RKO (cell line): ENCODE results near the gene CAPN15.
"Not testable (repeated sequence)": the region's sequence is repeated elsewhere in the genome, so short reads cannot be mapped to it uniquely, and the experiment has no call there.

ENCODE experiments used
- DNase-seq: peaks from one replicate; pipeline ENCODE4 v3.0.0-alpha.2; 2016; ENCODE audit warnings: low spot score

Gene CAPN15

DNA sequence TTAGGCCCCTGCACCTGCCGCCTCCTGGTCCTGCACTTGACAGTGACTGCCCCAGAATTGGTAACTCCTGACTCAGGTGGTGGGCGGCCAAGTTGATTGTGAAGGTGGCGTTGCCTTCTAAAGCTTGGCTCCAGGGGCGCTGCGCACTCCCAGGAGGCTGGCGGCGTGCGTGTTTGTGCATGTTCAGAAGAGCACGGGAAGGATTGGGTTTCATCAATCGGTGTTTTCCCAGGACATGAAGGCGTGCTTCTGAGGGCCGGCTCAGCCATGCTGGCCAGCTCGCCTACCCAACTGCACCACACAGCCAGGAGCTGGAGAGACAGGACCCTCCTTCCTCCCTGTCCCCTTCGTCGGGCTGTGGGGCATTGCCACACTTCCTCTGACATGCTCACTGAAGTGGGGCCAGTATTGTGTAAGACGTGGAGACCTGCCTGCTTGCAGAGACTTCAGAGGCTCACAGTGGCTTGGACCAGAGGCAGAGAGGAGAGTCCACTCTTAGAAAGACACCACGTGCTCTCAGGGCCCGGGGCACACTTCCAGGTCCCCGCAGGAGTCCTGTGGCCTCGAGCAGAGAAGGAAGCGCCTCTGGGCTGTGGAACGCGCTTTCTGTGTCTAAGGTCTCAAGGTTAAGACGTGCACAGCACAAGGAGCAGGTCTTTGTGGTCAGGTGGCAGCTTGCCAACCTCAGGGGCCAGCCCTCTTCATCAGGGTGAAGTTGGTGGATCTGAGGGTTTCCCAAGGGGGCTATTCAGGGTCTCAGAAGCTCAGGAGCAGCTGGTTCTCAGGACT is 65.2 kb downstream of the CAPN15 start:
- DNase-seq = no peak

DNA sequence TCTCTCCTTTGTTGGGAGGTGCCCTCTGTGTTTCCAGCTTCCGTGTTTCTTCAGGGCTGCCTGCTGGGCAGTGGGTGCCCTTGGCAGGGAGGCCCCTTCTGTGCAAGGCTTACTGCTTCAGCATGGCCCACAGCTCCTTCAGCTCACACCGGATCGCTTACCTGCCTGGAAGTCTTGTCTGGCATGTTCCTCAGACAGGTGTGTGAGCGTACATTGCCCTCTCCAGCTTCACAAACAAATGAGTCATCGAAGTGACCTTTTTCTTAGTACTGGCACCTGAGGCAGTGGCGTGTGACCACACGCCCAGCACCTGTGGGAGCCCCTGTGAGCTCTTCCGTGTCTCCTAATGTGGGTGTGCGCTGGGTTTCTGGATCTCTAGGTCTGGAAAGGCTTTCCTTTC is 65.9 kb downstream of the CAPN15 start:
- no peak for DNase-seq

DNA sequence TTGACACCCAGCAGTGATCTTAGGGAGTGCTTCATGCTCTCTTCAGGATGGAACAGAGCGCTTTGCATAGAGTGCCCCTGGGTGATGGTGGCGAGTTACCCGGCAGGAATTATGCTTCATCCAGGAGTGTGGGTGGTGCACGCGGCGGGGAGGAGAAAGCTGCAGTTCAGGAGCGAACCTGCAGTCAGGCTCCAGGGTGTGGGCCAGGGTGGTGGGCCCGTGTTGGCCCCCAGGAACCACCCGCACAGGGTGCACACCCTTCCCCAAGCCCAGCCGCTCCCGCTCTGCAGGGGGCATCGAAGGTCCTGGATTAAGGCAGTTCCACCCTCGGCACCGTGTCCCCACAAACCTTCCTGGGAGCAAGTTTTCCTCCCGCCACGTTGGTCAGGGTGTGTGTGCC is 66.3 kb downstream of the CAPN15 start:
- no peak for DNase-seq

DNA sequence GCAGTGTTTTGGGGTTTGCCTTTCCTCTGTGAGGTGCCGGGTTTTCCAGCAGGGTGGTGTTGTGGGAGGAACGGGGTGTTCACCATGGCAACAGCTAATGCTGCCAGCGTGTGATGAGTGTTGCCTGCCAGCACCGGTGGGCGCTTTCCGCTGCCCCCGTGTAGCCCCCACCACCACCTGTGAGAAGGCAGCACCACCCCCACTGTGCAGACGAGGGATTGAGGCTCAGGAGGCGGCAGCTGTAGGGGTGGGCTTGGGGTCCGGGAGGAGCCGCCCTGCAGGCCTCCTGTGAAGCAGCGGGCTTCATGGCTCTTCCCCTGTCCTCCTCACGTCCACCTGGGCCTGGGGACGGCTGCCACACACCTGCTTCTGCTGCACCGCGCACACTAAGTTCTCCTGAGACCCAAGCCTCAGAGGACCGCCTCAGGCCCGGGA is 67.6 kb downstream of the CAPN15 start:
- no peak for DNase-seq

DNA sequence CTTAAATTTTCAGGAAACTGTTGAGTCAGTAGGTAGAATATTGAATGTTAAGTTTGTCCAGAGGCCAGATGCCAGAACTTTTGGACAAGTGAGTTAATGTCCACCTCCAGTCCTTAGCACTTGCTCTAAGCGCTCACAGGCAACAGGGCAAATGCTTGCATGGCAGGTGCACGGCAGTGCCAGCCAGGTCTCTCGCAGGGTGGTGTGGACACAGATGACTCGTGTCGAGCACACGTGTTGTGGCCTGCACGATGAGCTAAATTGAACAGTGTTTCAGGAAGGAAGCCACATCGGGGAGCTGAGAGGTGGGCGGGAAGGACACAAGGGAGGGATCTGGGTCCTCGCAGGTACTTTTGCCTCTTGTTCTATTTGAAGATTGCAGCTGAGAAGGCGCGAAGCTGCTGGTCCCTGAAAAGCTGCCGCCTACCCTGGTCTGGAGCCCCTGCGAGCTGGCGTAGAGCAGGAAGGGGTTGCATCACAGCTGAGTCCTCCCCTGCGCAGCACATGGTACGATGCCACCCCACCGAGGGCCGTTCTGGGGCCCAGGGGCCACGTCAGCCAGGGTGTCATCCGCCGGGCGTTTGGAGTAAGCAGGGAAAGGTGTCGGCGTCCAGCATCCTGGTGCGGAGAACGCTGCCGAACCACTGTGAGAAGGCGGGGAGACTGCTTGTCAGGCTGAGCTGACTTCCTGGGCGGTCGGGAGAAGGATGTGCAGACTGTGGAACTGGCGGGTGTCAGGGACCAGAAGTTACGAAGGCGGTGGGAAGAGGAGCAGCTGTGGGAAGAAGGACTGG is 68.6 kb downstream of the CAPN15 start:
- DNase-seq = no peak

DNA sequence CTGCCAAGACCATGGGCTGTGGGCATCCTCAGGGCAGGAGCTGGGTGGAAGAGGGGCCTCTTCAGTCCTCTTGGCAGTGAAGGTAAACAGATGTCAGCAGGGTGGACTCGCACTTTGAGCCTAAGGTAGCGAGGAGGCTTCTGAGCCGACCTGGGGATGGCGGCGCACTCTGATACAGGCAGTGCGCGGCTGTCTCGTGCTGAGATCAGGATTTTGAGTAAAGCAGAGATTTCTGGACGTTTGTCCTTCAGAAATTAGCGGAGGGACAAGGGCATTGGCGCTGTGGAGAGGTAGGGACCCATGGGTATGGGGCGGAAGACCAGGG is 69.2 kb downstream of the CAPN15 start:
- DNase-seq = no peak

DNA sequence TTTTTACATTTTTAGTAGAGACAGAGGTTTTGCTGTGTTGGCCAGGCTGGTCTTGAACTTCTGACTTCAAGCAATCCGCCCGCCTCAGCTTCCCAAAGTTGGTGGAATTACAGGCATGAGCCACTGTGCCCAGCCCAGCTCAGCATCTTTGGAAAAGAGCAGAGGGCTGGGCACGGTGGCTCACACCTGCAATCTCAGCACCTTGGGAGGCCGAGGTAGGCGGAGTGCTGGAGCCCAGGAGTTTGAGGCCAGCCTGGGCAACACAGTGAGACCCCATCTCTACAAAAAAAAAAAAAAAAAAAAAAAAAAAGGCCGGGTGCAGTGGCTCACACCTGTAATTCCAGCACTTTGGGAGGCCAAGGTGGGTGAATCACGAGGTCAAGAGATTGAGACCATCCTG is 70.1 kb downstream of the CAPN15 start:
- DNase-seq = not testable (repeated sequence)

DNA sequence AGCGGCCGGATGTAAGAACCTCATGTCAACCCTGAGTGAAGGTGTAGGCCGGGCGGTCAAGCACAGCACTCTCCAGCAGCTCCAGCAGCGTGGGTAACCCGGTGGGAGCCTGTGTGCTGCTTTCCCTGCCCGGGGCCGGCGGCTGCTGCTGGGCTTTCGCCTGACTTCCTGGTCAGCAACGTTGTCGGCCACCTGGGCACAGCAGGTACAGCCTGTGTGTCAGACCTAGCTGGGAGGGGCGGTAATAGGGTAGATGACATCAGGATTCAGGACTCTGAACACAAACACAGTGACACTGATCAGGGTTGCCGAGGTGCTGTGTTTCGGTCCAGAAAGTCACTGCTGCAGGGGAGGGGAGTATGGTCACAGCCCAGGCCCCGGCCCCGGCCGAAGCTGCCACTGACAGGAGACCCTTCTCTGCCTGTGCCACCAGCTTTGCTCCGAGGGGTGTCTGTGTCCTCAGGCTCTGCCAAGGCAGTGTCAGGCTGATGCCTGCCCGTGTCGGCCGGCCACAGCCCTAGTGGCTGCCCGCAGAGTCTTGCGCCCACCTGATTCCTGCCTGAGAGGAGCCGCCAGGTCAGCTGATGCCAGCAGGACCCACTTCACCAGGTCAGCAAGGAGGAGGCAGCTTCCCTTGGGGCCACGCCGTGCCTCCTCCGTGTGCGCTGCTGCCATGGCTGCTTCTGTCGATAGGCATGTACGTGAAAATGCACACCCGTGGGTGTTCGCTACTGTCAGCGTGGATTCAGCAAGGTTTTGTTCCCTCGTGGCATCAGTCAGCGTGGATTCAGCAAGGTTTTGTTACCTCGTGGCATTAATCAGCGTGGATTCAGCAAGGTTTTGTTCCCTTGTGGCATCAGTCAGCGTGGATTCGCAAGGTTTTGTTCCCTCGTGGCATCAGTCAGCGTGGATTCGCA is 71.6 kb downstream of the CAPN15 start:
- no peak for DNase-seq

DNA sequence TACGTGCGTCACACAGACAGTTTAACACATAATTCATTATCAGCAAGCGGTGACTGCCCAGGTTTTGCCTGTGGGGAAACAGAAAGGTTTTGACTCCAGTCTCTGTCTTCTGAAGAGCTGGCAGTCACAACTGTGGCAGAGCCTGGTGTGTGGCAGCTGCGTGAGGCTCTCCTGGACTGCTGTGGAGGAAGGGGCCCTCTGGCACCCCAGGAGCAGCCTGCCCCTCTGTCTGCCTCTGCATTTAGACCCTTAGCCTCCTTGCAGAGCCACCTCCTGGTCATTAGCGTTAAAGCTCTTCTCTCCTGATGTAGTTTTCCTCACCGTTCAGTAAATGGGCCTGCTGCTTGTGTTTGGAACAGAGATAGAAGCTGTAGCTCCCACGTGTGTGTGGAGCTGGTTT is 73.3 kb downstream of the CAPN15 start:
- DNase-seq = peak; percentile 34

DNA sequence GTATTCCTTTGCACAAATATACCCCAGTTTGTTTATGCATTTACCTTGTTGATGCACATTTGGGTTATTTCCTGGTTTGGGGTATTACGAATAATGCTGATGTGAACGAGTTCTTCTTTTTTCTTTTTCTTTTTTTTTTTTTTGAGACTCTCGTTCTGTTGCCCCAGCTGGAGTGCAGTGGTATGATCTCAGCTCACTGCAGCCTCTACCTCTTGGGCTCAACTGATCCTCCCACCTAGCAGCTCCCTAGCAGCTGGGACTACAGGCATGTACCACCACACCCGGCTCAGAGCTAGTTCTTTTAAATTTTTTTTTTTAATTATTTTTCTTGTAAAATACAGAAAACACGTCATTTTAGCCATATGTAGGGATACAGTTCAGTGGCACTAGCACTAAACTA is 76.4 kb downstream of the CAPN15 start:
- DNase-seq = no peak
